MM.1S (cell line): ENCODE data around the gene CTDNEP1.

ENCODE experiments used
- DNase-seq: peaks from one replicate; pipeline ENCODE4 v3.0.0-alpha.2; 2015
- H2AFZ ChIP-seq: fragments of 300-600 bp; sonication (generic); 2 replicates; pipeline ENCODE4 v1.6.0; 2016; ENCODE audit warnings: antibody characterized with exemption, low read length
- H3F3A ChIP-seq: fragments of 300-600 bp; sonication (generic); 2 replicates; pipeline ENCODE4 v1.6.1; 2016; ENCODE audit warnings: mild to moderate bottlenecking, antibody characterized with exemption, low read length, moderate library complexity, mixed read lengths; ENCODE audit not compliant: insufficient read depth
- H3K27ac ChIP-seq: fragments of 300-600 bp; sonication (generic); 2 replicates; pipeline ENCODE4 v1.5.1; 2016; ENCODE audit warnings: mild to moderate bottlenecking, low read length
- H3K27me3 ChIP-seq: fragments of 300-600 bp; sonication (generic); replicated peaks from 2 replicates; pipeline ENCODE4 v1.6.0; 2016; ENCODE audit warnings: low read length; ENCODE audit not compliant: insufficient read depth
- H3K36me3 ChIP-seq: fragments of 300-600 bp; sonication (generic); replicated peaks from 2 replicates; pipeline ENCODE4 v1.6.1; 2016; ENCODE audit warnings: mild to moderate bottlenecking, low read length, mixed read lengths; ENCODE audit not compliant: insufficient read depth
- H3K4me1 ChIP-seq: fragments of 300-600 bp; sonication (generic); 2 replicates; pipeline ENCODE4 v1.6.1; 2016; ENCODE audit warnings: low read length, mixed read lengths
- H3K4me2 ChIP-seq: fragments of 300-600 bp; sonication (generic); 2 replicates; pipeline ENCODE4 v1.6.0; 2016; ENCODE audit warnings: low read depth, low read length
- H3K4me3 ChIP-seq: fragments of 300-600 bp; sonication (generic); 2 replicates; pipeline ENCODE4 v1.5.1; 2016; ENCODE audit warnings: low read length, mixed read lengths
- H3K79me2 ChIP-seq: fragments of 300-600 bp; sonication (generic); 2 replicates; pipeline ENCODE4 v1.6.1; 2016; ENCODE audit warnings: mixed run types, low read length, mixed read lengths
- H3K9ac ChIP-seq: fragments of 300-600 bp; sonication (generic); 2 replicates; pipeline ENCODE4 v1.6.1; 2016; ENCODE audit warnings: low read length, mixed read lengths
- H3K9me2 ChIP-seq: fragments of 300-600 bp; sonication (generic); replicated peaks from 2 replicates; pipeline ENCODE4 v1.6.1; 2016; ENCODE audit warnings: mild to moderate bottlenecking, low read length, mixed read lengths; ENCODE audit not compliant: insufficient read depth
- H3K9me3 ChIP-seq: fragments of 300-600 bp; sonication (generic); replicated peaks from 2 replicates; pipeline ENCODE4 v1.6.1; 2016; ENCODE audit warnings: mild to moderate bottlenecking, low read length, mixed read lengths; ENCODE audit not compliant: insufficient read depth
- H4K20me1 ChIP-seq: fragments of 300-600 bp; sonication (generic); 2 replicates; pipeline ENCODE4 v1.6.1; 2016; ENCODE audit warnings: mild to moderate bottlenecking, low read length, moderate library complexity, mixed read lengths; ENCODE audit not compliant: insufficient read depth
- CTCF ChIP-seq: fragments of 300-600 bp; sonication (generic); IDR thresholded peaks from 2 replicates; pipeline ENCODE4 v1.5.1; 2016; ENCODE audit warnings: antibody characterized with exemption, low read length, mixed read lengths
- EZH2 ChIP-seq: fragments of 300-600 bp; sonication (generic); optimal IDR thresholded peaks from 2 replicates; pipeline ENCODE3; 2017; ENCODE audit warnings: low read depth, mild to moderate bottlenecking, antibody characterized with exemption, low read length, mixed read lengths
- EZH2phosphoT487 ChIP-seq: fragments of 300-600 bp; sonication (generic); IDR thresholded peaks from 2 replicates; pipeline ENCODE4 v1.6.1; 2018; ENCODE audit warnings: antibody characterized with exemption, low read length

Gene CTDNEP1

GRCh38 chr17:7290166-7290565 lies 38.6 kb upstream of the CTDNEP1 start:
- peaks cover 11% of the 10 kb centered on the region for H3K4me1 ChIP-seq
- TF ChIP-seq EZH2 (no peak), EZH2phosphoT487 (no peak), CTCF (no peak)
- no peak overlapping the region for H3K4me3 ChIP-seq

GRCh38 chr17:7289256-7290032 lies 37.9 kb upstream of the CTDNEP1 start:
- no peak for TF ChIP-seq EZH2
- TF ChIP-seq CTCF = no peak
- TF ChIP-seq EZH2phosphoT487 = no peak
- Histone ChIP-seq H3K9me2 (no peaks in the 10 kb centered on the region), H3K4me1 (peaks cover 7% of the 10 kb centered on the region), H3K36me3 (no peaks in the 10 kb centered on the region), H3K27ac (no peak overlapping the region), H3K79me2 (no peaks in the 10 kb centered on the region), H2AFZ (no peak overlapping the region), H4K20me1 (no peaks in the 10 kb centered on the region), H3F3A (no peaks in the 10 kb centered on the region), H3K27me3 (peaks cover 95% of the 10 kb centered on the region), H3K9me3 (no peaks in the 10 kb centered on the region), H3K4me3 (no peak overlapping the region), H3K9ac (no peak overlapping the region), H3K4me2 (no peak overlapping the region)
- DNase-seq = no peak

More at GRCh38 chr17:7290166-7290565, 38.6 kb upstream of the CTDNEP1 start:
- H3K9me2 ChIP-seq = no peaks in the 10 kb centered on the region
- no peak for DNase-seq
- H3F3A ChIP-seq = no peaks in the 10 kb centered on the region
- H3K27me3 ChIP-seq = peaks cover 88% of the 10 kb centered on the region
- H2AFZ ChIP-seq = no peak overlapping the region
- H3K79me2 ChIP-seq = no peaks in the 10 kb centered on the region
- no peaks in the 10 kb centered on the region for H3K36me3 ChIP-seq
- no peaks in the 10 kb centered on the region for H3K9me3 ChIP-seq
- H4K20me1 ChIP-seq = no peaks in the 10 kb centered on the region
- H3K27ac ChIP-seq = no peak overlapping the region
- H3K9ac ChIP-seq = no peak overlapping the region
- no peak overlapping the region for H3K4me2 ChIP-seq

GRCh38 chr17:7285679-7286078 lies 34.1 kb upstream of the CTDNEP1 start:
- Histone ChIP-seq H3K4me3 (no peak overlapping the region), H3K36me3 (no peaks in the 10 kb centered on the region), H3K27ac (no peak overlapping the region), H4K20me1 (no peaks in the 10 kb centered on the region), H3K4me1 (peaks cover 7% of the 10 kb centered on the region), H3K27me3 (peaks cover 89% of the 10 kb centered on the region), H3K79me2 (no peaks in the 10 kb centered on the region), H3K9ac (no peak overlapping the region), H2AFZ (no peak overlapping the region), H3K4me2 (no peak overlapping the region), H3K9me3 (no peaks in the 10 kb centered on the region), H3K9me2 (no peaks in the 10 kb centered on the region), H3F3A (peaks cover 6% of the 10 kb centered on the region)
- DNase-seq = no peak
- TF ChIP-seq EZH2phosphoT487 (no peak), CTCF (no peak), EZH2 (no peak)
